Right lobe of liver (tissue), 6 donors: ENCODE results near the gene EML3. TPM values are rescaled to one million over a fixed set of nuclear protein-coding genes. Genes with fewer than 3 reads are reported as not detected.

ENCODE experiments used
- ATAC-seq, 4 donors: fragments of 200-7000 bp; cut with Tn5 transposase; one replicate each; pipeline ENCODE4 v1.9.1; 2020; ENCODE audit warnings: mild to moderate bottlenecking in 4 of 4, moderate library complexity in 4 of 4
- DNase-seq, 3 donors: peaks; one replicate each; pipeline ENCODE4 v3.0.0-alpha.2; 2020
- H3K27ac ChIP-seq, 3 donors: fragments of 200-600 bp; one replicate each; pipeline ENCODE4 v1.8.0; 2022
- H3K27me3 ChIP-seq, 2 donors: fragments of 200-600 bp; one replicate each; pipeline ENCODE4 v1.8.0; 2022
- H3K36me3 ChIP-seq, 4 donors: fragments of 200-600 bp; sonication (generic) in 1 of 4; one replicate each; pipeline versions ENCODE4 v1.5.1 to v1.8.0; 2017 to 2022; ENCODE audit warnings: control low read depth in 1 of 4
- H3K4me1 ChIP-seq, 4 donors: fragments of 200-600 bp; sonication (generic) in 1 of 4; one replicate each; pipeline versions ENCODE4 v1.5.1 to v1.8.0; 2017 to 2022; ENCODE audit warnings: control low read depth in 1 of 4
- H3K4me3 ChIP-seq, 3 donors: fragments of 200-600 bp; one replicate each; pipeline ENCODE4 v1.8.0; 2022
- H3K9me3 ChIP-seq, 4 donors: fragments of 200-600 bp; sonication (generic) in 1 of 4; one replicate each; pipeline versions ENCODE4 v1.5.1 to v1.8.0; 2017 to 2022; ENCODE audit warnings: control low read depth in 1 of 4
- CTCF ChIP-seq, 4 donors: fragments of 200-600 bp in 3 of 4; fragments of 450-650 bp in 1 of 4; IDR thresholded peaks; one replicate each; pipeline versions ENCODE4 v1.5.1 to v1.8.0; 2016 to 2022; ENCODE audit warnings: antibody characterized with exemption in 4 of 4, mild to moderate bottlenecking in 2 of 4
- POLR2A ChIP-seq: fragments of 450-650 bp; IDR thresholded peaks from one replicate; pipeline ENCODE4 v1.6.1; 2017; ENCODE audit warnings: antibody characterized with exemption, mild to moderate bottlenecking
- WGBS: methylation state at CpG from one replicate; pipeline ENCODE4 v1.1.6; 2018; ENCODE audit warnings: low coverage, low lambda C conversion rate; ENCODE audit not compliant: insufficient coverage; ENCODE audit errors: missing lambda C conversion rate; 5-methylcytosine and 5-hydroxymethylcytosine counted together
- intact Hi-C, 2 donors: fragments of 100-400 bp; cut with DNase I; formaldehyde crosslinking; loops; one replicate each; pipeline versions ENCODE4 v1.11.2 to v1.14.1; 2022
- total RNA-seq, 6 experiments: library from RNA; depleted of rRNA in 2 of 6; stranded (reverse); fragments of >200 nt in 2 of 6; fragmentation: NEBNext Ultra II Directional in 3 of 6; extraction: Animal tissue kit (Norgen Biotek cat#: 25700) in 3 of 6; gene quantifications; one replicate each; pipeline versions ENCODE4 v1.1.0 to v1.2.4, GENCODE V29; 2016 to 2023
- donor health status: DM: no; HTN: yes; CAD: no.
- donor health status: DM: no; HTN: no; CAD: no.
- donor health status: DM: no; HTN: no; CAD: no.
- donor health status: DM: no; HTN: yes; CAD: no.
- donor health status: DM: no; HTN: yes; CAD: no.

The EML3 gene
- total RNA-seq, 6 experiments from 2014 or later = 19.1 to 36.4 (median 22.7) TPM

- DNase-seq (no peak), ATAC-seq (no peak)
- Histone ChIP-seq H3K36me3 (peaks cover 0 to 8% (median 4%) of the 10 kb centered on the region in 4 donors), H3K9me3 (no peaks in the 10 kb centered on the region), H3K4me1 (peaks cover 0 to 28% (median 14%) of the 10 kb centered on the region in 4 donors), H3K27me3 (no peaks in the 10 kb centered on the region), H3K4me3 (no peak overlapping the region), H3K27ac (no peak overlapping the region)
- WGBS = no CpG with 5 or more reads among the region's 13 CpGs
- intact Hi-C loops = no loop called here
- TF ChIP-seq POLR2A (no peak), CTCF (IDR thresholded peaks at IDR 0.05) (no peak)
Observed at GRCh38 chr11:62603072-62603408, 9.5 kb downstream of the EML3 start.

- H3K27me3 ChIP-seq = no peaks in the 10 kb centered on the region
- peak overlapping the region in 2 of 3 donors; percentile 38 to 85 for H3K27ac ChIP-seq
- no peaks in the 10 kb centered on the region for H3K9me3 ChIP-seq
- TF ChIP-seq POLR2A = no peak
- peak in 2 of 4 donors; percentile 9 to 11 for TF ChIP-seq CTCF (IDR thresholded peaks at IDR 0.05)
- intact Hi-C loops = no loop called here
- H3K36me3 ChIP-seq = peaks cover 0 to 15% (median 10%) of the 10 kb centered on the region in 4 donors
- peaks cover 0 to 24% (median 12%) of the 10 kb centered on the region in 4 donors for H3K4me1 ChIP-seq
- peak; percentile 70 to 73 (median 73) for DNase-seq
- peak; percentile 41 to 58 (median 45) for ATAC-seq
- H3K4me3 ChIP-seq = peak overlapping the region; percentile 80 to 92 (median 88)
- 0% methylated on average over 7 of the region's 96 CpGs for WGBS
Observed at GRCh38 chr11:62602141-62603071, 10.2 kb downstream of the EML3 start.

DNA sequence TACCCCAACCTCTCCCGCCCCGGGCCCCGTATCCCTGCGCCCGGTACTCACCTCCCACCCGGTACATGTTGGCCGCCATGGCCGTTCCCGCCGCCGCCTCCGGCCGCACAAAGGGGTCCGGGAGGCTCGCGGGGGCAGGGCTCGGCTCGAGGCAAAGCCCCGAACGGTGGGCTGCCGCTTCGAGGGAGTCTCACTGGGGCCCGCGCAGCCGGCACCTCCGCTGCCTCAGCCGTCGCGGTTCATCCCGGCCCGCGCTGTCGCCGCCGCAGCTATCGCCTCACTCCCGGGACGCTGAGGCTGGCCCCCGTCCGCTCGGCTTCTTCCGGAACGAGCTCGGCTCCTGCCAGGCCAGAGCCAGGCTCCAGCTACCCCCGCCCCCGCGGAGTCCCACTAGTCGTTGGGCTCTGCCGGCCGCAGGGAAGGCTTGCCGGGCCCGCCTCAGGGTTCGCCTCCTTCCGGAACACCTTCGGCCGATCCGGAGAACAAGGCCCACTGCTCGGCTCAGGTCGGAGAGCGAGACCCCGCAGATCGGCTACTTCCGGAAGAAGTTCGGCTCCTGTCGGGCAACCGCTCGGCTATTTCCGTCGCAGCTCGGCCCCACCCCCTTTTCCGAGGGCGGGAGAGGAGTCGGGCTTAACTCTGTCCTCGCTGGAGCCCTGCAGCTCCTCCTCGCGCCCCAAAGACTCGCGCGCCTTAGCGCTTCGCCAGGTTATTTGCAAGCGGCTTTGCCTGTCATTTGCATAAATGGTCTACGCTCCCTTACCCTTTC, 11.0 kb downstream of the EML3 start, which contains the start of gene MTA2:
MTA2 (minus strand) TSS at position 494 of the 769 bp plus-strand sequence; CDS start at position 79, 415 bp downstream.
- no peaks in the 10 kb centered on the region for H3K27me3 ChIP-seq
- intact Hi-C loops = no loop called here

More for the DNA sequence above, 11.0 kb downstream of the EML3 start, which contains the start of gene MTA2:
- H3K4me3 ChIP-seq = peak within 1 kb of the TSS; percentile 80 to 92 (median 88)
- WGBS = under 1% methylated on average over 28 of the region's 83 CpGs
- H3K4me1 ChIP-seq = peaks cover 0 to 16% (median 8%) of the 10 kb centered on the region in 4 donors
- H3K9me3 ChIP-seq = no peaks in the 10 kb centered on the region
- H3K36me3 ChIP-seq = peaks cover 0 to 23% (median 12%) of the 10 kb centered on the region in 4 donors
- H3K27ac ChIP-seq = peak within 1 kb of the TSS; percentile 85 to 95 (median 85)
- DNase-seq = peak; percentile 96
- peak; percentile 89 to 93 (median 92) for ATAC-seq
- TF ChIP-seq POLR2A (peak; percentile 42), CTCF (IDR thresholded peaks at IDR 0.05) (no peak)
